DND-41 (cell line): ENCODE data around the gene GSTA5.

Experiments
- EZH2 ChIP-seq: IDR thresholded peaks from 3 replicates; pipeline ENCODE4 v1.6.1; 2012; ENCODE audit warnings: borderline replicate concordance, low read depth, mild to moderate bottlenecking, moderate library complexity, low read length, inconsistent platforms; ENCODE audit not compliant: severe bottlenecking
- TF ChIP-seq, protein P1 (sequence below): IDR thresholded peaks from 2 replicates; pipeline ENCODE4 v1.5.1; 2012; ENCODE audit warnings: borderline replicate concordance, low read length, moderate library complexity, mild to moderate bottlenecking; ENCODE audit not compliant: poor library complexity, severe bottlenecking; ENCODE audit errors: extremely low read depth

- TF ChIP-seq, protein P1, sequence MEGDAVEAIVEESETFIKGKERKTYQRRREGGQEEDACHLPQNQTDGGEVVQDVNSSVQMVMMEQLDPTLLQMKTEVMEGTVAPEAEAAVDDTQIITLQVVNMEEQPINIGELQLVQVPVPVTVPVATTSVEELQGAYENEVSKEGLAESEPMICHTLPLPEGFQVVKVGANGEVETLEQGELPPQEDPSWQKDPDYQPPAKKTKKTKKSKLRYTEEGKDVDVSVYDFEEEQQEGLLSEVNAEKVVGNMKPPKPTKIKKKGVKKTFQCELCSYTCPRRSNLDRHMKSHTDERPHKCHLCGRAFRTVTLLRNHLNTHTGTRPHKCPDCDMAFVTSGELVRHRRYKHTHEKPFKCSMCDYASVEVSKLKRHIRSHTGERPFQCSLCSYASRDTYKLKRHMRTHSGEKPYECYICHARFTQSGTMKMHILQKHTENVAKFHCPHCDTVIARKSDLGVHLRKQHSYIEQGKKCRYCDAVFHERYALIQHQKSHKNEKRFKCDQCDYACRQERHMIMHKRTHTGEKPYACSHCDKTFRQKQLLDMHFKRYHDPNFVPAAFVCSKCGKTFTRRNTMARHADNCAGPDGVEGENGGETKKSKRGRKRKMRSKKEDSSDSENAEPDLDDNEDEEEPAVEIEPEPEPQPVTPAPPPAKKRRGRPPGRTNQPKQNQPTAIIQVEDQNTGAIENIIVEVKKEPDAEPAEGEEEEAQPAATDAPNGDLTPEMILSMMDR: no peak
- no peak for TF ChIP-seq EZH2
Measured at GRCh38 chr6:52802806-52803205, 37.8 kb downstream of the GSTA5 start.
